Central memory CD4-positive, alpha-beta T cell (primary cell): Measurements from ENCODE around the gene CCDC60.

Source experiments
- DNase-seq: peaks from one replicate; pipeline ENCODE4 v3.0.0; 2022

The CCDC60 gene

GRCh38 chr12:119447618-119448017, 113.1 kb downstream of the CCDC60 start:
- no peak for DNase-seq

GRCh38 chr12:119448611-119449131, 114.1 kb downstream of the CCDC60 start:
- DNase-seq: no peak

GRCh38 chr12:119450771-119451170, 116.2 kb downstream of the CCDC60 start:
- DNase-seq: no peak

GRCh38 chr12:119456824-119457223, 122.3 kb downstream of the CCDC60 start:
- DNase-seq: no peak

GRCh38 chr12:119457271-119457670, 122.7 kb downstream of the CCDC60 start:
- DNase-seq: no peak

- DNase-seq: no peak
Observed at GRCh38 chr12:119459481-119459880, 125.0 kb downstream of the CCDC60 start.

GRCh38 chr12:119460876-119461275, 126.3 kb downstream of the CCDC60 start:
- DNase-seq: no peak

- DNase-seq: no peak
Observed at GRCh38 chr12:119461636-119462214, 127.2 kb downstream of the CCDC60 start.

- DNase-seq: no peak
Observed at GRCh38 chr12:119463211-119463926, 128.8 kb downstream of the CCDC60 start.

- no peak for DNase-seq
Observed at GRCh38 chr12:119468296-119468695, 133.8 kb downstream of the CCDC60 start.

GRCh38 chr12:119475650-119476049, 141.1 kb downstream of the CCDC60 start:
- DNase-seq: no peak

- DNase-seq: no peak
Observed at GRCh38 chr12:119476951-119477350, 142.4 kb downstream of the CCDC60 start.

GRCh38 chr12:119479121-119479561, 144.6 kb downstream of the CCDC60 start:
- no peak for DNase-seq

GRCh38 chr12:119480551-119480950, 146.0 kb downstream of the CCDC60 start:
- DNase-seq: no peak

- no peak for DNase-seq
Observed at GRCh38 chr12:119486599-119487154, 152.1 kb downstream of the CCDC60 start.

- DNase-seq: no peak
Observed at GRCh38 chr12:119491814-119492213, 157.3 kb downstream of the CCDC60 start.

- no peak for DNase-seq
Observed at GRCh38 chr12:119500209-119500608, 165.7 kb downstream of the CCDC60 start.

GRCh38 chr12:119501052-119501451, 166.5 kb downstream of the CCDC60 start:
- no peak for DNase-seq

- DNase-seq: no peak
Observed at GRCh38 chr12:119505001-119505400, 170.5 kb downstream of the CCDC60 start.

GRCh38 chr12:119512772-119513497, 178.4 kb downstream of the CCDC60 start:
- no peak for DNase-seq

GRCh38 chr12:119528241-119528640, 193.7 kb downstream of the CCDC60 start:
- no peak for DNase-seq

GRCh38 chr12:119540476-119540875, 205.9 kb downstream of the CCDC60 start:
- no peak for DNase-seq
